ENCODE measurements around the gene DOK7. TPM values are rescaled to one million over a fixed set of nuclear protein-coding genes. Genes with fewer than 3 reads are reported as not detected.

The DOK7 gene
- polyA plus RNA-seq, result 1 to 10 TPM in 1 of 4 donors, under 1 TPM in 2, not detected in 1; 0.28 to 7.5 (median 0.81) TPM
- long read RNA-seq, donor 1, result 0 reads
- long read RNA-seq, donor 2, result 0 reads
- long read RNA-seq, donor 3, partial matches to known transcripts, result 0 of 6 reads
- long read RNA-seq, donor 3, other reads (novel, unspliced or antisense), result 6 of 6 reads
- long read RNA-seq, donor 4, result 0 reads
- long read RNA-seq, donor 5, result 0 reads
- long read RNA-seq, donor 6, partial matches to known transcripts, result 0 of 7 reads
- long read RNA-seq, donor 6, other reads (novel, unspliced or antisense), result 7 of 7 reads
- long read RNA-seq, donor 7, result 0 reads
- long read RNA-seq, donor 8, result 0 reads
- long read RNA-seq, donor 9, result 0 reads
- long read RNA-seq, donor 10, result 0 reads

GRCh38 chr4:3462790-3463415 is at the start of gene DOK7:
TSS of gene DOK7 (plus strand) at chr4:3463306. CDS start at chr4:3463376, 70 bp downstream.
- FAIRE-seq (no peak), DNase-seq (peak in 1 of 2 donors; percentile 51)
- H3K9me3 ChIP-seq (ENCODE audit: control insufficient read depth in 2 of 2, insufficient read depth in 1 of 2, low read depth in 1 of 2, low read length in 1 of 2), result no peaks in the 10 kb centered on the region
- no peak within 1 kb of the TSS for H3K27ac ChIP-seq (ENCODE audit: low read depth in 1 of 3, low read length in 2 of 3)
- no peaks in the 10 kb centered on the region for H3K36me3 ChIP-seq (ENCODE audit: control insufficient read depth in 3 of 3, insufficient read depth in 2 of 3, low read depth in 1 of 3, low read length in 3 of 3)
- no peaks in the 10 kb centered on the region for H3K4me1 ChIP-seq (ENCODE audit: control insufficient read depth in 3 of 3, insufficient read depth in 2 of 3, low read depth in 1 of 3, low read length in 2 of 3)
- peaks cover 0 to 30% (median 4%) of the 10 kb centered on the region in 3 donors for H3K27me3 ChIP-seq (ENCODE audit: control insufficient read depth in 3 of 3, insufficient read depth in 3 of 3, low read length in 3 of 3)
- WGBS, 3 donors, result 1 to 15% (median 4%) methylated on average over 22 to 44 of the region's 44 CpGs
- peak within 1 kb of the TSS in 1 of 3 donors; percentile 42 for H3K4me3 ChIP-seq (ENCODE audit: low read depth in 1 of 3, low read length in 3 of 3)

GRCh38 chr4:3413675-3414420 is 49.3 kb upstream of the DOK7 start:
- WGBS, 3 donors, result 86 to 93% (median 92%) methylated on average over 32 of the region's 32 CpGs
- DNase-seq (no peak), FAIRE-seq (no peak)
- Histone ChIP-seq H3K4me1 (ENCODE audit: control insufficient read depth in 3 of 3, insufficient read depth in 2 of 3, low read depth in 1 of 3, low read length in 2 of 3) (peaks cover 0 to 3% (median 0%) of the 10 kb centered on the region in 3 donors), H3K9me3 (ENCODE audit: control insufficient read depth in 2 of 2, insufficient read depth in 1 of 2, low read depth in 1 of 2, low read length in 1 of 2) (no peaks in the 10 kb centered on the region), H3K27me3 (ENCODE audit: control insufficient read depth in 3 of 3, insufficient read depth in 3 of 3, low read length in 3 of 3) (no peaks in the 10 kb centered on the region), H3K27ac (ENCODE audit: low read depth in 1 of 3, low read length in 2 of 3) (no peak overlapping the region), H3K36me3 (ENCODE audit: control insufficient read depth in 3 of 3, insufficient read depth in 2 of 3, low read depth in 1 of 3, low read length in 3 of 3) (peaks cover 0 to 55% (median 3%) of the 10 kb centered on the region in 3 donors), H3K4me3 (ENCODE audit: low read depth in 1 of 3, low read length in 3 of 3) (no peak overlapping the region)

- Histone ChIP-seq H3K4me3 (ENCODE audit: low read depth in 1 of 3, low read length in 3 of 3) (no peak overlapping the region), H3K4me1 (ENCODE audit: control insufficient read depth in 3 of 3, insufficient read depth in 2 of 3, low read depth in 1 of 3, low read length in 2 of 3) (no peaks in the 10 kb centered on the region), H3K36me3 (ENCODE audit: control insufficient read depth in 3 of 3, insufficient read depth in 2 of 3, low read depth in 1 of 3, low read length in 3 of 3) (peaks cover 0 to 56% (median 3%) of the 10 kb centered on the region in 3 donors), H3K27ac (ENCODE audit: low read depth in 1 of 3, low read length in 2 of 3) (no peak overlapping the region), H3K27me3 (ENCODE audit: control insufficient read depth in 3 of 3, insufficient read depth in 3 of 3, low read length in 3 of 3) (no peaks in the 10 kb centered on the region), H3K9me3 (ENCODE audit: control insufficient read depth in 2 of 2, insufficient read depth in 1 of 2, low read depth in 1 of 2, low read length in 1 of 2) (no peaks in the 10 kb centered on the region)
- WGBS, 3 donors, result 87 to 91% (median 90%) methylated on average over 37 of the region's 37 CpGs
- FAIRE-seq (no peak), DNase-seq (no peak)
These were observed 48.5 kb upstream of the DOK7 start for GRCh38 chr4:3414421-3415279.

GRCh38 chr4:3415471-3416141 is 47.5 kb upstream of the DOK7 start:
- no peak for DNase-seq
- H3K4me1 ChIP-seq (ENCODE audit: control insufficient read depth in 3 of 3, insufficient read depth in 2 of 3, low read depth in 1 of 3, low read length in 2 of 3), result no peaks in the 10 kb centered on the region
- H3K9me3 ChIP-seq (ENCODE audit: control insufficient read depth in 2 of 2, insufficient read depth in 1 of 2, low read depth in 1 of 2, low read length in 1 of 2), result no peaks in the 10 kb centered on the region
- H3K36me3 ChIP-seq (ENCODE audit: control insufficient read depth in 3 of 3, insufficient read depth in 2 of 3, low read depth in 1 of 3, low read length in 3 of 3), result peaks cover 0 to 64% (median 5%) of the 10 kb centered on the region in 3 donors
- FAIRE-seq, result no peak
- no peaks in the 10 kb centered on the region for H3K27me3 ChIP-seq (ENCODE audit: control insufficient read depth in 3 of 3, insufficient read depth in 3 of 3, low read length in 3 of 3)
- 91 to 96% (median 92%) methylated on average over 33 of the region's 33 CpGs for WGBS, 3 donors
- H3K27ac ChIP-seq (ENCODE audit: low read depth in 1 of 3, low read length in 2 of 3), result no peak overlapping the region
- no peak overlapping the region for H3K4me3 ChIP-seq (ENCODE audit: low read depth in 1 of 3, low read length in 3 of 3)

GRCh38 chr4:3416270-3416669 is 46.8 kb upstream of the DOK7 start:
- H3K4me1 ChIP-seq (ENCODE audit: control insufficient read depth in 3 of 3, insufficient read depth in 2 of 3, low read depth in 1 of 3, low read length in 2 of 3), result no peaks in the 10 kb centered on the region
- 91% methylated on average over 18 of the region's 18 CpGs for WGBS, 3 donors
- no peak for FAIRE-seq
- no peak overlapping the region for H3K4me3 ChIP-seq (ENCODE audit: low read depth in 1 of 3, low read length in 3 of 3)
- H3K9me3 ChIP-seq (ENCODE audit: control insufficient read depth in 2 of 2, insufficient read depth in 1 of 2, low read depth in 1 of 2, low read length in 1 of 2), result no peaks in the 10 kb centered on the region
- no peak overlapping the region for H3K27ac ChIP-seq (ENCODE audit: low read depth in 1 of 3, low read length in 2 of 3)
- H3K36me3 ChIP-seq (ENCODE audit: control insufficient read depth in 3 of 3, insufficient read depth in 2 of 3, low read depth in 1 of 3, low read length in 3 of 3), result peaks cover 0 to 68% (median 7%) of the 10 kb centered on the region in 3 donors
- H3K27me3 ChIP-seq (ENCODE audit: control insufficient read depth in 3 of 3, insufficient read depth in 3 of 3, low read length in 3 of 3), result no peaks in the 10 kb centered on the region
- DNase-seq, result no peak

- DNase-seq (no peak), FAIRE-seq (no peak)
- Histone ChIP-seq H3K27ac (ENCODE audit: low read depth in 1 of 3, low read length in 2 of 3) (no peak overlapping the region), H3K4me3 (ENCODE audit: low read depth in 1 of 3, low read length in 3 of 3) (no peak overlapping the region), H3K36me3 (ENCODE audit: control insufficient read depth in 3 of 3, insufficient read depth in 2 of 3, low read depth in 1 of 3, low read length in 3 of 3) (peaks cover 0 to 74% (median 7%) of the 10 kb centered on the region in 3 donors), H3K27me3 (ENCODE audit: control insufficient read depth in 3 of 3, insufficient read depth in 3 of 3, low read length in 3 of 3) (no peaks in the 10 kb centered on the region), H3K9me3 (ENCODE audit: control insufficient read depth in 2 of 2, insufficient read depth in 1 of 2, low read depth in 1 of 2, low read length in 1 of 2) (no peaks in the 10 kb centered on the region), H3K4me1 (ENCODE audit: control insufficient read depth in 3 of 3, insufficient read depth in 2 of 3, low read depth in 1 of 3, low read length in 2 of 3) (no peaks in the 10 kb centered on the region)
- 93 to 95% (median 94%) methylated on average over 17 of the region's 17 CpGs for WGBS, 3 donors
These were observed 46.3 kb upstream of the DOK7 start for GRCh38 chr4:3416821-3417221.

- Histone ChIP-seq H3K27ac (ENCODE audit: low read depth in 1 of 3, low read length in 2 of 3) (no peak overlapping the region), H3K4me3 (ENCODE audit: low read depth in 1 of 3, low read length in 3 of 3) (no peak overlapping the region), H3K36me3 (ENCODE audit: control insufficient read depth in 3 of 3, insufficient read depth in 2 of 3, low read depth in 1 of 3, low read length in 3 of 3) (peaks cover 0 to 77% (median 7%) of the 10 kb centered on the region in 3 donors), H3K4me1 (ENCODE audit: control insufficient read depth in 3 of 3, insufficient read depth in 2 of 3, low read depth in 1 of 3, low read length in 2 of 3) (no peaks in the 10 kb centered on the region), H3K9me3 (ENCODE audit: control insufficient read depth in 2 of 2, insufficient read depth in 1 of 2, low read depth in 1 of 2, low read length in 1 of 2) (no peaks in the 10 kb centered on the region), H3K27me3 (ENCODE audit: control insufficient read depth in 3 of 3, insufficient read depth in 3 of 3, low read length in 3 of 3) (no peaks in the 10 kb centered on the region)
- FAIRE-seq (no peak), DNase-seq (no peak)
- 95 to 96% (median 96%) methylated on average over 21 of the region's 21 CpGs for WGBS, 3 donors
These were observed 45.7 kb upstream of the DOK7 start for GRCh38 chr4:3417448-3417847.

Measured in small intestine (tissue), 16 donors.